Activated CD4-positive, alpha-beta T cell treated with anti-CD3 and anti-CD28 coated beads for 36 hours (primary cell): Measurements from ENCODE around the gene ASIC2. TPM values are rescaled to one million over a fixed set of nuclear protein-coding genes. Genes with fewer than 3 reads are reported as not detected.

Source experiments
- ATAC-seq: fragments of 200-7000 bp; cut with Tn5 transposase; one replicate; pipeline ENCODE4 v1.10.0; 2021; ENCODE audit warnings: mild to moderate bottlenecking, moderate library complexity
- CTCF ChIA-PET: fragments of 350-600 bp; sonication (Branson Sonifier 250); formaldehyde crosslinking; loops from one replicate; lab custom pipeline; 2021; ENCODE audit warnings: antibody characterized with exemption; lab: Charles Lee
- POLR2A ChIA-PET: fragments of 350-600 bp; sonication (Branson Sonifier 250); formaldehyde crosslinking; loops from one replicate; lab custom pipeline; 2021; ENCODE audit warnings: antibody characterized with exemption, inconsistent platforms; lab: Charles Lee
- DNase-seq: peaks from one replicate; pipeline ENCODE4 v3.0.0-alpha.2; 2020
- H3K27ac Mint-ChIP-seq: one replicate; pipeline ENCODE4 v1.8.0; 2021; ENCODE audit warnings: mixed read lengths
- H3K27me3 Mint-ChIP-seq: one replicate; pipeline ENCODE4 v1.8.0; 2021; ENCODE audit warnings: mixed read lengths
- H3K36me3 Mint-ChIP-seq: one replicate; pipeline ENCODE4 v1.8.0; 2021; ENCODE audit warnings: low read depth, mixed read lengths
- H3K4me1 Mint-ChIP-seq: one replicate; pipeline ENCODE4 v1.8.0; 2021; ENCODE audit warnings: mixed read lengths
- H3K4me3 Mint-ChIP-seq: one replicate; pipeline ENCODE4 v1.8.0; 2021; ENCODE audit warnings: mild to moderate bottlenecking, moderate library complexity, mixed read lengths
- H3K9me3 Mint-ChIP-seq: one replicate; pipeline ENCODE4 v1.8.0; 2021; ENCODE audit warnings: low read depth, mixed read lengths
- intact Hi-C, 2 experiments: fragments of 100-400 bp; cut with DNase I in 1 of 2; cut with micrococcal nuclease in 1 of 2; formaldehyde crosslinking; loops; one replicate each; pipeline versions ENCODE4 v1.14.2 to v1.15.1; 2022 to 2024; cut with DNase I, micrococcal nuclease
- total RNA-seq, 2 experiments: library from RNA; stranded (reverse); gene quantifications; one replicate each; pipeline ENCODE4 v1.2.3, GENCODE V29; 2021

ASIC2 gene
- total RNA-seq, 2 experiments from 2014 or later, result not detected

GRCh38 chr17:33024688-33025486, 268.2 kb downstream of the ASIC2 start:
- no peaks in the 10 kb centered on the region for H3K27me3 Mint-ChIP-seq
- no peak overlapping the region for H3K4me3 Mint-ChIP-seq
- no peaks in the 10 kb centered on the region for H3K36me3 Mint-ChIP-seq
- ChIA-PET CTCF (interaction anchor here (0.6 to 1.3 kb wide), 2 partner anchors 27 to 164 kb away, joined by 3 read pairs; no protein-coding TSS in a partner anchor), POLR2A (no interaction called here)
- intact Hi-C loops, result no loop called here
- H3K4me1 Mint-ChIP-seq, result no peaks in the 10 kb centered on the region
- ATAC-seq (no peak), DNase-seq (no peak)
- H3K27ac Mint-ChIP-seq, result no peak overlapping the region
- no peaks in the 10 kb centered on the region for H3K9me3 Mint-ChIP-seq

GRCh38 chr17:33023790-33024189, 269.3 kb downstream of the ASIC2 start:
- DNase-seq (no peak), ATAC-seq (no peak)
- peaks cover 6% of the 10 kb centered on the region for H3K27me3 Mint-ChIP-seq
- no peaks in the 10 kb centered on the region for H3K9me3 Mint-ChIP-seq
- intact Hi-C loops, result no loop called here
- no peak overlapping the region for H3K27ac Mint-ChIP-seq
- H3K4me3 Mint-ChIP-seq, result no peak overlapping the region
- ChIA-PET POLR2A (no interaction called here), CTCF (interaction anchor here (1.0 kb wide), 1 partner anchor 26 kb away, joined by 3 read pairs; no protein-coding TSS in a partner anchor)
- H3K36me3 Mint-ChIP-seq, result no peaks in the 10 kb centered on the region
- no peaks in the 10 kb centered on the region for H3K4me1 Mint-ChIP-seq

DNA sequence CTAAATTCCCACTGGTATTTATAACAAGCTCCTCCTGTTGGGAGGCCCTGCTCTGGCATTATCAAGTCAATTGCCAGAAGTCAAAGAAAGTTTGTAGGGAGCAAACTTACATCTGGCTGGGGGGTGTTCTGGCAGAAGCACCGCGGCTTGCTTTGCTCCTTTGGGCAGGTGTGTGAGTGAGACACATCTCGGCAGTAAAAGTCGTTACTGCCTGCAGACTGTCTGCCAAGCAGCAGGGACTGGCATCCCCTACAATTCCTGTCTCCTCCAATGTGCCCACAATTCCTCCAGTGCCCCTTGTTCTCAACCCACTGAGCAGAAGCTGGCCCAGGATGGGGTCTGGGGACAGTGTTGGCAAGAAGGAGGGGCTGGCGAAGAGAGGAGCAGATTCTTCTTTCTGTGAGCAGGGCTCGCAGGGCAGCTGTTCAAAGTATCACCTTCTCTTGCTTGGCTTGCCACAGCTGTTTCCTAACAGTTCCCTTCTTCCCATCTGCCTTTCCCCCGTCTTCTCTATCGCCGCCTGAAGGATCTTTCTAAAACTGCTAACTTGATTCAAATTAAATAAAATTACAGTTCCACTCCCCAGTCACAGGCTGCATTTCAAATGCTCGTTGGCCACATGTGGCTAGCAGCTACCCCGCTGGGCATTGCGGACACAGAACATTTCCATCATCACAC, 271.2 kb downstream of the ASIC2 start:
- ChIA-PET CTCF (no interaction called here), POLR2A (no interaction called here)
- ATAC-seq, result no peak
- intact Hi-C loops, result no loop called here
- H3K4me3 Mint-ChIP-seq, result no peak overlapping the region
- no peak for DNase-seq
- H3K4me1 Mint-ChIP-seq, result no peaks in the 10 kb centered on the region
- no peak overlapping the region for H3K27ac Mint-ChIP-seq
- H3K36me3 Mint-ChIP-seq, result no peaks in the 10 kb centered on the region
- no peaks in the 10 kb centered on the region for H3K9me3 Mint-ChIP-seq
- peaks cover 6% of the 10 kb centered on the region for H3K27me3 Mint-ChIP-seq

GRCh38 chr17:33019161-33019890, 273.8 kb downstream of the ASIC2 start:
- ATAC-seq, result no peak
- DNase-seq, result no peak
- H3K4me3 Mint-ChIP-seq, result no peak overlapping the region
- intact Hi-C loops, result no loop called here
- H3K9me3 Mint-ChIP-seq, result no peaks in the 10 kb centered on the region
- CTCF ChIA-PET, result no interaction called here
- no peaks in the 10 kb centered on the region for H3K4me1 Mint-ChIP-seq
- peaks cover 6% of the 10 kb centered on the region for H3K27me3 Mint-ChIP-seq
- H3K27ac Mint-ChIP-seq, result no peak overlapping the region
- POLR2A ChIA-PET, result no interaction called here
- H3K36me3 Mint-ChIP-seq, result no peaks in the 10 kb centered on the region

GRCh38 chr17:33017366-33017765, 275.7 kb downstream of the ASIC2 start:
- intact Hi-C loops, result no loop called here
- POLR2A ChIA-PET, result no interaction called here
- no peak overlapping the region for H3K4me3 Mint-ChIP-seq
- no peaks in the 10 kb centered on the region for H3K4me1 Mint-ChIP-seq
- H3K9me3 Mint-ChIP-seq, result no peaks in the 10 kb centered on the region
- peaks cover 6% of the 10 kb centered on the region for H3K27me3 Mint-ChIP-seq
- CTCF ChIA-PET, result interaction anchor here (0.7 kb wide), 1 partner anchor 725 kb away, joined by 3 read pairs; no protein-coding TSS in a partner anchor
- no peak for DNase-seq
- no peaks in the 10 kb centered on the region for H3K36me3 Mint-ChIP-seq
- ATAC-seq, result no peak
- no peak overlapping the region for H3K27ac Mint-ChIP-seq

- ATAC-seq (no peak), DNase-seq (no peak)
- intact Hi-C loops, result no loop called here
- Mint-ChIP-seq H3K4me1 (no peaks in the 10 kb centered on the region), H3K4me3 (no peak overlapping the region), H3K27ac (no peak overlapping the region), H3K9me3 (no peaks in the 10 kb centered on the region), H3K36me3 (no peaks in the 10 kb centered on the region), H3K27me3 (peaks cover 6% of the 10 kb centered on the region)
- POLR2A ChIA-PET, result no interaction called here
- CTCF ChIA-PET, result interaction anchor here (0.5 kb wide), 1 partner anchor 57 kb away, joined by 3 read pairs; no protein-coding TSS in a partner anchor
Measured at GRCh38 chr17:33016920-33017319, 276.2 kb downstream of the ASIC2 start.

DNA sequence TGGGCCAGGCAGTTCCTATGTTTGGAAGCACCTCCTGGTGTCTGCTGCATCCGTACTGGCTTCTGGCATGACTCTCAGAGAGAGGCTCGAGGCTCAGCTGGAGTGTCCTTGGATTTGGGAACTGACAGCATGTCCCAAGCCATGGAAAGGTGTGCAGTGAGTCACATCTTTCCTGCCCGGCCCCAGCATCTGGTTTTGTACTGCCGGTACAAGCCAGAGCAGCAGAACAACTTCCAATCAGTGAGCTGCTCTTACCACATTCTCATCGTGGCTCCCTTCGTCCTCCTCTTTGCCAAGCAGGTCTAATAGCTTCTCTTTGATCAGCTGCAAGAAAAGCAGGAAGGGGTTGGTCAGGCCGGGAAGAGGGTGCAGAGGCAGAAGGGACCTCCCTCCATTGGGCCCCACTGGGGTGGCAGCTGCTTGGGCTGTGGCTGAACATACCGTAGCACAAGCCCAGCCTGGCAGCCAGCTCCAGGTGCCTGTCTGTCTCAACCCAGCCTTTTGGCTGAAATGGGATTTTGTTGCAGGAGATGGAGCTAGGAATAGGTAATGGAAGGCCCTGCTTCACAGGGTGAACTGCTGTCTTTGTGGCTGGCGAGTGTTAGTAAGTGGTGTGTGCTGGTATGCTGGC, 277.3 kb downstream of the ASIC2 start:
- Mint-ChIP-seq H3K27me3 (peaks cover 6% of the 10 kb centered on the region), H3K27ac (no peak overlapping the region), H3K9me3 (no peaks in the 10 kb centered on the region), H3K36me3 (no peaks in the 10 kb centered on the region), H3K4me3 (no peak overlapping the region), H3K4me1 (no peaks in the 10 kb centered on the region)
- CTCF ChIA-PET, result no interaction called here
- POLR2A ChIA-PET, result no interaction called here
- intact Hi-C loops, result no loop called here
- ATAC-seq (no peak), DNase-seq (no peak)

DNA sequence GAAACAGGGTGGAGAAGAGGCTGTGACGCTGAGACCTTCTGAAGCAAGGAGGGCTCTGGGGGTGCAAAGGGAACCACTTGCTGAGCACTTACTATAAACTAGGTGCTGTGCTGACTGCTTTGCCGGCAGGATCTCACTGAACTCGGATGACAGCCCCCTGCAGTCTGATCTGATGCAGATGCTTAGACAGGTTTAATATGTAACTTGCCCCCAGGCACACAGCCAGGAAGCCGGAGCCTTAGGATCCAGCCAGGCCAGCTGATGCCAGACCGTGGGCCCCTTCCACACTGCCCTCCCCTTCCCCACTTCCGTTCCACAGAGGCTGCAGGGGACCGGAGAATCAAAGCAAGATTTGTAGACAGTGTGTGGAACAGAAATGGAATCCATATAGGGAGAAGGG, 278.3 kb downstream of the ASIC2 start:
- no peak for DNase-seq
- Mint-ChIP-seq H3K27me3 (peaks cover 6% of the 10 kb centered on the region), H3K36me3 (no peaks in the 10 kb centered on the region), H3K9me3 (no peaks in the 10 kb centered on the region), H3K27ac (no peak overlapping the region), H3K4me3 (no peak overlapping the region), H3K4me1 (no peaks in the 10 kb centered on the region)
- ChIA-PET CTCF (no interaction called here), POLR2A (no interaction called here)
- no peak for ATAC-seq
- intact Hi-C loops, result no loop called here

DNA sequence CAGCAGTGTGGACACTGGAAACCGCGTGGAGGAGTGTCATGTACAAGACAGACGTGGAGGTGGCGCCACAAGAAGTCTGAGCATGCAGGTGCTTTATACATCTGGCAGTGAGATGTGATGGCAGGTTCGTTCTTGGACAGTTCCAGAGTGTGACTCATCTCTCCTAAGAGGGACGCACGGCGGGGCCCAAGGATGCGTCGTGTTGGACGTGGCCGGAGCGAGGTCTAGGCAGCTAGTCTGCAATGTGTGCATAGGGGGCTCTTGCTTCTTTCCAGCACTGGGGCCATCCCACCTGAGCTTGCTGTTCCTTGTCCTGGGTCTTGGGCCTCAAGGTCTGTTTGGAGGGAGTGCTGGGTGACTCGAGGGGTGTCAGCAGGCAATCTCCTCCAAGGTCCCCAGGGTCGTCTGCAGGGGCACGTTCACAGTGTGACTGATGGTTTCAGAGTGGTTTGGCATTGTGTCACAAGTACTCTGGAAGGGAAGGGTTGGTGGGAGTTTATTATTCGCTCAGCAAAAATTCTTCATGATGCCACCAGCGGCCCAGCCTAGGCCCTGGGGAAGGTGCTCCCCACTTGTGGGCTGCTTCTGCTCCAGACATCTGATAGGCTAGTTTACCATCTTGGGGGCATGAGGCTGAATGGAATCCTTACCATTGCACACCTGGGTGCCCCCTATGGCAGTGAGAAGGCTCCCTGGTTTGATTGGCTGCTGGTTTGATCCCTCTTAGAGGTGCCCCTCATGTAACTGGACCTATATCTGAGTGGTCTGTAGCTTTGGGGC, 279.3 kb downstream of the ASIC2 start:
- Mint-ChIP-seq H3K4me1 (no peaks in the 10 kb centered on the region), H3K9me3 (no peaks in the 10 kb centered on the region), H3K4me3 (no peak overlapping the region), H3K36me3 (no peaks in the 10 kb centered on the region), H3K27ac (no peak overlapping the region), H3K27me3 (no peaks in the 10 kb centered on the region)
- ATAC-seq (no peak), DNase-seq (no peak)
- ChIA-PET POLR2A (no interaction called here), CTCF (no interaction called here)
- intact Hi-C loops, result no loop called here

DNA sequence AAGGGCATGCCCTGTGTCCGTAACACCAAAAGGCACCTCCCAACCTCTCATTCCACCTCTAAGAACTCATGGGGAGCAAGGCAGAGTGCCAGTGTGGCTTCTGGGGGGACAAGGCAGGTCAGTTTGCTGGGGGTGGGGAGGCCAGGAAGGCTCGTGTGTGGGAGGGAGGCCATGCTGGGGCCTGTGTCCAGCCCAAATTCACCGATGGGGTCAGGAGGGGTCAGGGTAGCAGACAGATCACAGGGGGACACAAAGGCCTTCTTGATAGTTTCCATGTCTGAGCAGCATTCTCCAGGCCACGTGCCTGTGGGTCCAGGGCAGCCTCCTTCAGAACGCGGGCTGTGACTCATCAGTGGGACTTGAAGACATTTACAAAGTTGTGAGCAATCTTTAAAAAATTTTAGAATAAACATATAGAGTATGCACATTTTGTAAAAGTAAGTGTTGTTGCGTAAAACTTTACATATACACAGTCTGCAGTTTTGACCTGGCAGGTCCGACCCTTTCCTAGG, 280.5 kb downstream of the ASIC2 start:
- no peaks in the 10 kb centered on the region for H3K36me3 Mint-ChIP-seq
- ATAC-seq (no peak), DNase-seq (no peak)
- no peaks in the 10 kb centered on the region for H3K9me3 Mint-ChIP-seq
- H3K4me1 Mint-ChIP-seq, result no peaks in the 10 kb centered on the region
- no peak overlapping the region for H3K4me3 Mint-ChIP-seq
- H3K27ac Mint-ChIP-seq, result no peak overlapping the region
- intact Hi-C loops, result no loop called here
- POLR2A ChIA-PET, result no interaction called here
- CTCF ChIA-PET, result interaction anchor here (3.8 kb wide), 1 partner anchor 13 kb away, joined by 26 read pairs; no protein-coding TSS in a partner anchor
- H3K27me3 Mint-ChIP-seq, result peaks cover 2% of the 10 kb centered on the region
